B cell (primary cell): ENCODE results near the gene RHOA. TPM values are rescaled to one million over a fixed set of nuclear protein-coding genes. Genes with fewer than 3 reads are reported as not detected.
A peak's percentile ranks its signal among the peaks of the same experiment; 100 is the strongest.

ENCODE experiments used
- ATAC-seq: fragments of 200-7000 bp; cut with Tn5 transposase; one replicate; pipeline ENCODE4 v1.10.0; 2021; ENCODE audit warnings: low read depth, mild to moderate bottlenecking, moderate number of reproducible peaks, moderate library complexity
- CTCF ChIA-PET: fragments of 350-600 bp; sonication (Branson Sonifier 250); formaldehyde crosslinking; loops from one replicate; lab custom pipeline; 2021; ENCODE audit warnings: antibody characterized with exemption, inconsistent platforms; lab: Charles Lee
- POLR2A ChIA-PET: fragments of 350-600 bp; sonication (Branson Sonifier 250); formaldehyde crosslinking; loops from one replicate; lab custom pipeline; 2021; ENCODE audit warnings: antibody characterized with exemption; lab: Charles Lee
- DNase-seq: peaks from one replicate; pipeline ENCODE4 v3.0.0; 2013
- H2AFZ ChIP-seq: 2 replicates; pipeline ENCODE4 v1.6.1; 2012; ENCODE audit warnings: mild to moderate bottlenecking, low read depth, low read length; ENCODE audit not compliant: insufficient read depth, poor library complexity, severe bottlenecking
- H3K27ac ChIP-seq, 2 donors: 1 replicate in 1 of 2; 2 replicates in 1 of 2; pipeline ENCODE4 v1.5.1; 2012 to 2013; ENCODE audit warnings: low read length in 2 of 2, mild to moderate bottlenecking in 2 of 2, moderate library complexity in 1 of 2
- H3K27me3 ChIP-seq, 4 experiments: fragments of 200-600 bp in 1 of 4; sonication (generic) in 1 of 4; replicated peaks in 1 of 4; 1 replicate in 2 of 4; 2 replicates in 2 of 4; pipeline versions ENCODE4 v1.6.1 to v1.7.0; 2013 to 2016; ENCODE audit warnings: low read length in 3 of 4, mild to moderate bottlenecking in 2 of 4, mixed read lengths in 1 of 4, moderate library complexity in 1 of 4; ENCODE audit not compliant: insufficient read depth in 4 of 4, control insufficient read depth in 3 of 4; ENCODE audit errors: control extremely low read depth in 1 of 4
- H3K36me3 ChIP-seq, 2 experiments: replicated peaks in 1 of 2; 1 replicate in 1 of 2; 2 replicates in 1 of 2; pipeline versions ENCODE4 v1.6.1 to v1.7.1; 2013; ENCODE audit warnings: low read length in 1 of 2; ENCODE audit not compliant: insufficient read depth in 2 of 2, control insufficient read depth in 1 of 2; ENCODE audit errors: control extremely low read depth in 1 of 2, extremely low read depth in 1 of 2
- H3K4me1 ChIP-seq, 2 donors: fragments of 200-600 bp in 1 of 2; sonication (generic) in 1 of 2; 1 replicate in 1 of 2; 2 replicates in 1 of 2; pipeline versions ENCODE4 v1.5.1 to v1.6.1; 2013 to 2017; ENCODE audit warnings: low read length in 2 of 2; ENCODE audit not compliant: control insufficient read depth in 2 of 2, insufficient read depth in 2 of 2
- H3K4me2 ChIP-seq: replicated peaks from 2 replicates; pipeline ENCODE3; 2012; ENCODE audit warnings: mild to moderate bottlenecking, low read depth, low read length; ENCODE audit not compliant: poor library complexity, severe bottlenecking
- H3K4me3 ChIP-seq, 5 experiments: fragments of 200-600 bp in 1 of 5; sonication (generic) in 1 of 5; 1 replicate in 3 of 5; 2 replicates in 2 of 5; pipeline versions ENCODE4 v1.5.1 to v1.7.0; 2011 to 2016; ENCODE audit warnings: low read length in 4 of 5, mild to moderate bottlenecking in 4 of 5, low read depth in 2 of 5, control low read depth in 1 of 5, moderate library complexity in 1 of 5; ENCODE audit not compliant: insufficient read depth in 1 of 5; ENCODE audit errors: control extremely low read depth in 1 of 5, extremely low read depth in 1 of 5
- H3K79me2 ChIP-seq: fragments of 200-600 bp; sonication (generic); one replicate; pipeline ENCODE4 v1.6.0; 2016; ENCODE audit warnings: low read length; ENCODE audit not compliant: control insufficient read depth, insufficient read depth
- H3K9ac ChIP-seq: fragments of 200-600 bp; sonication (generic); 2 replicates; pipeline ENCODE4 v1.6.1; 2017; ENCODE audit warnings: mild to moderate bottlenecking, low read length, moderate library complexity
- H3K9me3 ChIP-seq, 3 donors: one replicate each; pipeline versions ENCODE4 v1.6.1 to v1.7.1; 2013; ENCODE audit warnings: low read length in 2 of 3; ENCODE audit not compliant: control insufficient read depth in 2 of 3, insufficient read depth in 1 of 3; ENCODE audit errors: control extremely low read depth in 1 of 3
- H4K20me1 ChIP-seq: 2 replicates; pipeline ENCODE4 v1.6.0; 2012; ENCODE audit warnings: mild to moderate bottlenecking, low read length; ENCODE audit not compliant: insufficient read depth, control insufficient read depth, poor library complexity, severe bottlenecking
- H3K27ac Mint-ChIP-seq: one replicate; pipeline ENCODE4 v1.8.0; 2021; ENCODE audit warnings: mixed read lengths
- H3K27me3 Mint-ChIP-seq: one replicate; pipeline ENCODE4 v1.8.0; 2021; ENCODE audit warnings: mixed read lengths
- H3K4me1 Mint-ChIP-seq: one replicate; pipeline ENCODE4 v1.8.0; 2021; ENCODE audit warnings: mixed read lengths
- H3K4me3 Mint-ChIP-seq: one replicate; pipeline ENCODE4 v1.8.0; 2021; ENCODE audit warnings: mixed read lengths
- H3K9me3 Mint-ChIP-seq: one replicate; pipeline ENCODE4 v1.8.0; 2022; ENCODE audit warnings: mixed read lengths; ENCODE audit not compliant: insufficient read depth
- EZH2 ChIP-seq: IDR thresholded peaks from 2 replicates; pipeline ENCODE4 v1.6.1; 2012; ENCODE audit warnings: borderline replicate concordance, low read depth, mild to moderate bottlenecking, moderate library complexity, low read length; ENCODE audit not compliant: insufficient read depth, poor library complexity, severe bottlenecking
- WGBS: methylation state at CpG from one replicate; pipeline ENCODE4 v1.1.5; 2013; ENCODE audit warnings: missing lambda C conversion rate; ENCODE audit not compliant: insufficient coverage; 5-methylcytosine and 5-hydroxymethylcytosine counted together
- intact Hi-C: fragments of 100-400 bp; cut with micrococcal nuclease; formaldehyde crosslinking; loops from one replicate; pipeline ENCODE4 v1.10.0; 2022
- polyA plus RNA-seq: library from polyadenylated mRNA; depleted of rRNA; stranded (reverse); fragments of >200 nt; gene quantifications from 2 replicates; pipeline ENCODE4 v1.2.3, GENCODE V29; 2012
- total RNA-seq, 2 donors: library from RNA; stranded (reverse); fragments of 120-200 nt in 1 of 2; gene quantifications; 1 replicate in 1 of 2; 2 replicates in 1 of 2; pipeline versions ENCODE4 v1.2.3 to v1.2.4, GENCODE V29; 2013 to 2022
- TF ChIP-seq, protein P1 (sequence below): fragments of 200-600 bp; IDR thresholded peaks from one replicate; pipeline ENCODE4 v1.8.0; 2022; ENCODE audit warnings: antibody characterized with exemption, mild to moderate bottlenecking

The RHOA gene
- total and polyA plus RNA-seq, 2 donors (not counting 1 experiment from before 2014, with no cell fraction given): 244 to 298 TPM

DNA sequence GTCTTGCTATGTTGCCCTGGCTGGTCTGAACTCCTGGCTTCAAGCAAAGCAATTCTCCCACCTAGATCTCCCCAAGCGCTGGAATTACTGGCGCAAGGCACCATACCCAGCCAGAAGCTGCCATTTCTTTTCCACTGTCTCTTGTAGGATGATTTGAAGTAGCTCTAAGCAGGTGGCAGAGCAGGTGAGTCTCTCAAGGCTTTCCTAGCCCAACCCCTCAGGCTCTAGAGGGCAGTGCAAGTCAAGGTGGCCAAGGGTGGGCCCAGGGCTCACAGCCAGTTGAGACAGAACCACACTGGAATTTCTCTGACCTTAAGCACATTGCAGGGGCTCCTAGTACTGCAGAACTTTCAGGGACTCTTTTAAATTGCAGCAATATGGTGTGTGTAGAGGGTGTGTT is 42.7 kb upstream of the RHOA start:
- peak overlapping the region; percentile 22 for H3K27ac Mint-ChIP-seq
- H2AFZ ChIP-seq: no peak overlapping the region
- H3K79me2 ChIP-seq: no peaks in the 10 kb centered on the region
- H3K4me1 Mint-ChIP-seq: no peaks in the 10 kb centered on the region
- no peaks in the 10 kb centered on the region for H3K9me3 Mint-ChIP-seq
- DNase-seq (no peak), ATAC-seq (no peak)
- H3K9me3 ChIP-seq: no peaks in the 10 kb centered on the region
- no peak overlapping the region for H3K4me3 ChIP-seq
- intact Hi-C loops: no loop called here
- H3K27me3 Mint-ChIP-seq: no peaks in the 10 kb centered on the region
- no peak overlapping the region for H3K4me2 ChIP-seq
- no peak overlapping the region for H3K9ac ChIP-seq
- H3K4me3 Mint-ChIP-seq: no peak overlapping the region
- no peaks in the 10 kb centered on the region for H3K27me3 ChIP-seq
- H3K4me1 ChIP-seq: no peaks in the 10 kb centered on the region
- ChIA-PET POLR2A (interaction anchor here (1.0 kb wide), 1 partner anchor 15 kb away, joined by 3 read pairs; the partner anchor contains the start of gene DAG1), CTCF (interaction anchor here (0.6 to 1.8 kb wide), 2 partner anchors 9 to 109 kb away, joined by 3 to 5 read pairs; no protein-coding TSS in a partner anchor)
- no peak for TF ChIP-seq EZH2
- TF ChIP-seq, protein P1, sequence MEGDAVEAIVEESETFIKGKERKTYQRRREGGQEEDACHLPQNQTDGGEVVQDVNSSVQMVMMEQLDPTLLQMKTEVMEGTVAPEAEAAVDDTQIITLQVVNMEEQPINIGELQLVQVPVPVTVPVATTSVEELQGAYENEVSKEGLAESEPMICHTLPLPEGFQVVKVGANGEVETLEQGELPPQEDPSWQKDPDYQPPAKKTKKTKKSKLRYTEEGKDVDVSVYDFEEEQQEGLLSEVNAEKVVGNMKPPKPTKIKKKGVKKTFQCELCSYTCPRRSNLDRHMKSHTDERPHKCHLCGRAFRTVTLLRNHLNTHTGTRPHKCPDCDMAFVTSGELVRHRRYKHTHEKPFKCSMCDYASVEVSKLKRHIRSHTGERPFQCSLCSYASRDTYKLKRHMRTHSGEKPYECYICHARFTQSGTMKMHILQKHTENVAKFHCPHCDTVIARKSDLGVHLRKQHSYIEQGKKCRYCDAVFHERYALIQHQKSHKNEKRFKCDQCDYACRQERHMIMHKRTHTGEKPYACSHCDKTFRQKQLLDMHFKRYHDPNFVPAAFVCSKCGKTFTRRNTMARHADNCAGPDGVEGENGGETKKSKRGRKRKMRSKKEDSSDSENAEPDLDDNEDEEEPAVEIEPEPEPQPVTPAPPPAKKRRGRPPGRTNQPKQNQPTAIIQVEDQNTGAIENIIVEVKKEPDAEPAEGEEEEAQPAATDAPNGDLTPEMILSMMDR: no peak
- no CpG with 5 or more reads among the region's 2 CpGs for WGBS
- H3K36me3 ChIP-seq: no peaks in the 10 kb centered on the region
- no peak overlapping the region for H3K27ac ChIP-seq
- H4K20me1 ChIP-seq: no peaks in the 10 kb centered on the region

DNA sequence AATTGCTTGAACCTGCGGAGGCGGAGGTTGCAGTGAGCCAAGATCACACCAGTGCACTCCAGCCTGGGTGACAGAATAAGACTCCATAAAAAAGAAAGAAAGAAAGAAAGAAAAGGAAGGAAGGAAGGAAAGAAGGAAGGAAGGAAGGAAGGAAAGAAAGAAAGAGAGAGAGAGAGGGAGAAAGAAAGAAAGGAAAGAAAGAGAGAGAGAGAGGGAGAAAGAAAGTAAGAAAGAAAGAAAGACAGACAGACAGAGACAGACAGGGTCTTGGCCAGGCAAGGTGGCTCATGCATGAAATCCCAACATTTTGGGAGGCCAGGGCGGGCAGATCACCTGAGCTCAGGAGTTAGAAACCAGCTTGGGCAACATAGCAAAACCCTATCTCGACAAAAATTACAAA is 41.8 kb upstream of the RHOA start:
- no peaks in the 10 kb centered on the region for H3K79me2 ChIP-seq
- no peak overlapping the region for H2AFZ ChIP-seq
- ChIA-PET POLR2A (no interaction called here), CTCF (interaction anchor here (0.5 to 1.8 kb wide), 3 partner anchors 8 to 121 kb away, joined by 3 to 5 read pairs (median 3); no protein-coding TSS in a partner anchor)
- no peak for ATAC-seq
- TF ChIP-seq, protein P1: no peak
- no peak for TF ChIP-seq EZH2
- no peak overlapping the region for H3K4me3 Mint-ChIP-seq
- intact Hi-C loops: no loop called here
- no peak overlapping the region for H3K4me2 ChIP-seq
- H3K36me3 ChIP-seq: no peaks in the 10 kb centered on the region
- H3K9me3 Mint-ChIP-seq: no peaks in the 10 kb centered on the region
- no peaks in the 10 kb centered on the region for H4K20me1 ChIP-seq
- DNase-seq: no peak
- 95% methylated on average over 4 of the region's 4 CpGs for WGBS
- no peaks in the 10 kb centered on the region for H3K27me3 ChIP-seq
- H3K27ac ChIP-seq: no peak overlapping the region
- no peaks in the 10 kb centered on the region for H3K27me3 Mint-ChIP-seq
- no peak overlapping the region for H3K4me3 ChIP-seq
- H3K9ac ChIP-seq: no peak overlapping the region
- H3K27ac Mint-ChIP-seq: no peak overlapping the region
- no peaks in the 10 kb centered on the region for H3K9me3 ChIP-seq
- H3K4me1 ChIP-seq: peaks cover 0 to 5% of the 10 kb centered on the region in 2 donors
- peaks cover 4% of the 10 kb centered on the region for H3K4me1 Mint-ChIP-seq
